Loucy (cell line): Measurements from ENCODE around the gene MUC5AC.

Experiments used
- H2AFZ ChIP-seq: fragments of 200-600 bp; sonication (generic); 2 replicates; pipeline ENCODE4 v1.6.0; 2016; ENCODE audit warnings: antibody characterized with exemption, mild to moderate bottlenecking, low read length, moderate library complexity
- H3F3A ChIP-seq: fragments of 200-600 bp; 2 replicates; pipeline ENCODE4 v1.6.0; 2016; ENCODE audit warnings: antibody characterized with exemption, low read depth, mild to moderate bottlenecking
- H3K27me3 ChIP-seq: fragments of 200-600 bp; sonication (generic); 2 replicates; pipeline ENCODE4 v1.6.1; 2014; ENCODE audit warnings: low read length, mild to moderate bottlenecking; ENCODE audit not compliant: insufficient read depth, poor library complexity, severe bottlenecking
- H3K36me3 ChIP-seq: fragments of 200-600 bp; sonication (generic); 2 replicates; pipeline ENCODE4 v1.6.1; 2016; ENCODE audit warnings: low read length; ENCODE audit not compliant: insufficient read depth
- H3K4me1 ChIP-seq: fragments of 200-600 bp; sonication (generic); 2 replicates; pipeline ENCODE4 v1.5.1; 2014; ENCODE audit warnings: low read length, mild to moderate bottlenecking; ENCODE audit not compliant: insufficient read depth, poor library complexity, severe bottlenecking
- H3K4me2 ChIP-seq: fragments of 200-600 bp; sonication (generic); 2 replicates; pipeline ENCODE4 v1.6.0; 2014; ENCODE audit warnings: antibody characterized with exemption, low read length, low read depth, mild to moderate bottlenecking; ENCODE audit not compliant: poor library complexity, severe bottlenecking
- H3K4me3 ChIP-seq: fragments of 200-600 bp; sonication (generic); 2 replicates; pipeline ENCODE4 v1.5.1; 2014; ENCODE audit warnings: low read length, mild to moderate bottlenecking, mixed read lengths; ENCODE audit not compliant: poor library complexity, severe bottlenecking
- H3K79me2 ChIP-seq: fragments of 200-600 bp; sonication (generic); 2 replicates; pipeline ENCODE4 v1.6.1; 2014; ENCODE audit warnings: low read length; ENCODE audit not compliant: insufficient read depth
- H3K9ac ChIP-seq: fragments of 200-600 bp; sonication (generic); 2 replicates; pipeline ENCODE4 v1.6.0; 2014; ENCODE audit warnings: mild to moderate bottlenecking, low read depth, low read length, moderate library complexity; ENCODE audit not compliant: poor library complexity, severe bottlenecking
- H3K9me2 ChIP-seq: fragments of 200-600 bp; sonication (generic); replicated peaks from 2 replicates; pipeline ENCODE4 v1.6.1; 2016; ENCODE audit warnings: low read depth, low read length, mixed read lengths
- H3K9me3 ChIP-seq: fragments of 200-600 bp; sonication (generic); 2 replicates; pipeline ENCODE4 v1.6.1; 2014; ENCODE audit warnings: mild to moderate bottlenecking, antibody characterized with exemption, low read length, low read depth; ENCODE audit not compliant: insufficient read depth
- H4K20me1 ChIP-seq: fragments of 200-600 bp; sonication (generic); 2 replicates; pipeline ENCODE4 v1.6.0; 2014; ENCODE audit warnings: antibody characterized with exemption, low read length, mild to moderate bottlenecking; ENCODE audit not compliant: insufficient read depth, poor library complexity, severe bottlenecking
- CTCF ChIP-seq: fragments of 200-600 bp; sonication (generic); conservative IDR thresholded peaks from 2 replicates; pipeline ENCODE4 v1.5.1; 2014; ENCODE audit warnings: mild to moderate bottlenecking, antibody characterized with exemption, low read length
- EZH2phosphoT487 ChIP-seq: fragments of 200-600 bp; IDR thresholded peaks from 2 replicates; pipeline ENCODE4 v1.6.1; 2018; ENCODE audit warnings: antibody characterized with exemption, mild to moderate bottlenecking, moderate library complexity, borderline replicate concordance

Gene MUC5AC

GRCh38 chr11:1131033-1131911 lies 26.5 kb upstream of the MUC5AC start:
- Histone ChIP-seq H2AFZ (no peak overlapping the region), H3K9ac (no peak overlapping the region), H3K4me2 (no peak overlapping the region), H3K4me1 (no peaks in the 10 kb centered on the region), H3K4me3 (no peak overlapping the region), H3K79me2 (no peaks in the 10 kb centered on the region), H3K9me2 (no peaks in the 10 kb centered on the region), H4K20me1 (no peaks in the 10 kb centered on the region), H3K27me3 (no peaks in the 10 kb centered on the region), H3K9me3 (peaks cover 29% of the 10 kb centered on the region; the same call in 1 of the 2 replicates), H3F3A (no peaks in the 10 kb centered on the region), H3K36me3 (no peaks in the 10 kb centered on the region)
- TF ChIP-seq EZH2phosphoT487 (no peak), CTCF (no peak)

- no peaks in the 10 kb centered on the region for H3K27me3 ChIP-seq
- H3K9me2 ChIP-seq, result no peaks in the 10 kb centered on the region
Measured at GRCh38 chr11:1134848-1135445, 22.8 kb upstream of the MUC5AC start.

GRCh38 chr11:1138097-1138496 lies 19.7 kb upstream of the MUC5AC start:
- no peaks in the 10 kb centered on the region for H3F3A ChIP-seq
- H3K4me2 ChIP-seq, result no peak overlapping the region
- no peak overlapping the region for H3K4me3 ChIP-seq
- no peak overlapping the region for H2AFZ ChIP-seq
- no peaks in the 10 kb centered on the region for H4K20me1 ChIP-seq
- H3K9me2 ChIP-seq, result no peaks in the 10 kb centered on the region
- H3K79me2 ChIP-seq, result no peaks in the 10 kb centered on the region
- H3K36me3 ChIP-seq, result no peaks in the 10 kb centered on the region
- peaks cover 27% of the 10 kb centered on the region for H3K9me3 ChIP-seq
- no peaks in the 10 kb centered on the region for H3K27me3 ChIP-seq
- no peak overlapping the region for H3K9ac ChIP-seq
- TF ChIP-seq CTCF (no peak), EZH2phosphoT487 (no peak)
- H3K4me1 ChIP-seq, result no peaks in the 10 kb centered on the region

More at GRCh38 chr11:1134848-1135445, 22.8 kb upstream of the MUC5AC start:
- Histone ChIP-seq H3F3A (no peaks in the 10 kb centered on the region), H3K4me2 (no peak overlapping the region), H3K4me1 (no peaks in the 10 kb centered on the region), H3K9me3 (peaks cover 20% of the 10 kb centered on the region; the same call in 1 of the 2 replicates), H3K9ac (no peak overlapping the region), H4K20me1 (no peaks in the 10 kb centered on the region), H2AFZ (no peak overlapping the region), H3K4me3 (no peak overlapping the region), H3K36me3 (no peaks in the 10 kb centered on the region), H3K79me2 (no peaks in the 10 kb centered on the region)
- TF ChIP-seq EZH2phosphoT487 (no peak), CTCF (no peak)
